ENCODE results near the gene HOXC6. TPM values are rescaled to one million over a fixed set of nuclear protein-coding genes. Genes with fewer than 3 reads are reported as not detected.
A peak's percentile ranks its signal among the peaks of the same experiment; 100 is the strongest.
"Not testable (repeated sequence)": the region's sequence is repeated elsewhere in the genome, so short reads cannot be mapped to it uniquely, and the experiment has no call there.

HOXC6 gene
- total RNA-seq, 3 donors from 2014 or later = 3.3 to 4.1 (median 4.0) TPM

GRCh38 chr12:54040148-54040494, 11.9 kb downstream of the HOXC6 start:
- Histone ChIP-seq H3K27me3 (no peaks in the 10 kb centered on the region), H3K36me3 (no peaks in the 10 kb centered on the region), H3K9me3 (no peaks in the 10 kb centered on the region), H3K4me1 (peaks cover 0 to 9% of the 10 kb centered on the region in 2 donors), H3K27ac (peak overlapping the region; percentile 68 to 91), H3K4me3 (peak overlapping the region; percentile 25 to 50 (median 26))
- DNase-seq (ENCODE audit: low spot score in 2 of 2) = no peak
- no peak for TF ChIP-seq CTCF (IDR thresholded peaks at IDR 0.05)
- no peak for TF ChIP-seq POLR2AphosphoS5 (IDR thresholded peaks at IDR 0.05)
- no peak for TF ChIP-seq POLR2A (IDR thresholded peaks at IDR 0.05)
- intact Hi-C loops (cut with DNase I; ENCODE audit: low total_unique reads) = no loop called here

- H3K9me3 ChIP-seq = no peaks in the 10 kb centered on the region
- no peak overlapping the region for H3K4me3 ChIP-seq
- peaks cover 0 to 9% of the 10 kb centered on the region in 2 donors for H3K4me1 ChIP-seq
- TF ChIP-seq POLR2A (IDR thresholded peaks at IDR 0.05) (no peak), CTCF (IDR thresholded peaks at IDR 0.05) (no peak), POLR2AphosphoS5 (IDR thresholded peaks at IDR 0.05) (no peak)
- H3K27ac ChIP-seq = peak overlapping the region; percentile 68 to 91
- no peaks in the 10 kb centered on the region for H3K27me3 ChIP-seq
- intact Hi-C loops (cut with DNase I; ENCODE audit: low total_unique reads) = no loop called here
- H3K36me3 ChIP-seq = no peaks in the 10 kb centered on the region
- no peak for DNase-seq (ENCODE audit: low spot score in 2 of 2)
These were observed 12.4 kb downstream of the HOXC6 start for GRCh38 chr12:54040648-54041047.

GRCh38 chr12:54041097-54041690, 13.0 kb downstream of the HOXC6 start:
- Histone ChIP-seq H3K27ac (peak overlapping the region; percentile 68 to 91), H3K9me3 (no peaks in the 10 kb centered on the region), H3K4me1 (peaks cover 0 to 9% of the 10 kb centered on the region in 2 donors), H3K36me3 (no peaks in the 10 kb centered on the region), H3K4me3 (no peak overlapping the region), H3K27me3 (no peaks in the 10 kb centered on the region)
- peak in 1 of 2 donors; percentile 69 for DNase-seq (ENCODE audit: low spot score in 2 of 2)
- no peak for TF ChIP-seq POLR2AphosphoS5 (IDR thresholded peaks at IDR 0.05)
- no peak for TF ChIP-seq POLR2A (IDR thresholded peaks at IDR 0.05)
- no peak for TF ChIP-seq CTCF (IDR thresholded peaks at IDR 0.05)
- intact Hi-C loops (cut with DNase I; ENCODE audit: low total_unique reads) = no loop called here

GRCh38 chr12:54042033-54042432, 13.8 kb downstream of the HOXC6 start:
- DNase-seq (ENCODE audit: low spot score in 2 of 2); H3K27ac ChIP-seq; intact Hi-C loops (cut with DNase I; ENCODE audit: low total_unique reads); H3K4me3 ChIP-seq; H3K4me1 ChIP-seq; H3K27me3 ChIP-seq; H3K9me3 ChIP-seq; H3K36me3 ChIP-seq: not testable (repeated sequence)

GRCh38 chr12:54042970-54043853, 15.0 kb downstream of the HOXC6 start:
- Histone ChIP-seq H3K4me3 (no peak overlapping the region), H3K4me1 (peaks cover 0 to 7% of the 10 kb centered on the region in 2 donors), H3K27me3 (no peaks in the 10 kb centered on the region), H3K27ac (peak overlapping the region; percentile 13 to 63), H3K36me3 (no peaks in the 10 kb centered on the region), H3K9me3 (no peaks in the 10 kb centered on the region)
- intact Hi-C loops (cut with DNase I; ENCODE audit: low total_unique reads) = no loop called here
- no peak for TF ChIP-seq POLR2A (IDR thresholded peaks at IDR 0.05)
- TF ChIP-seq CTCF (IDR thresholded peaks at IDR 0.05) = no peak
- TF ChIP-seq POLR2AphosphoS5 (IDR thresholded peaks at IDR 0.05) = no peak
- no peak for DNase-seq (ENCODE audit: low spot score in 2 of 2)
